ENCODE measurements around the gene TNFRSF18.

Gene TNFRSF18

GRCh38 chr1:1205769-1206375 is 520 bp downstream of the TNFRSF18 start:
- Histone ChIP-seq H3K9me3 (no peaks in the 10 kb centered on the region), H3K4me3 (peak overlapping the region; percentile 62), H3K4me2 (peak overlapping the region; percentile 99), H4K20me1 (peaks cover 24% of the 10 kb centered on the region), H3K27ac (peak overlapping the region; percentile 44), H3K27me3 (peaks cover 29% of the 10 kb centered on the region), H3K36me3 (no peaks in the 10 kb centered on the region), H3K9ac (peak overlapping the region; percentile 63), H3K4me1 (peaks cover 62% of the 10 kb centered on the region)
- no peak for TF ChIP-seq Cebpa-rat (IDR thresholded peaks at IDR 0.05)

GRCh38 chr1:1204998-1205768 is 1.2 kb downstream of the TNFRSF18 start:
- H3K4me3 ChIP-seq, result peak overlapping the region; percentile 62
- peaks cover 62% of the 10 kb centered on the region for H3K4me1 ChIP-seq
- H3K27me3 ChIP-seq, result peaks cover 35% of the 10 kb centered on the region
- peak overlapping the region; percentile 44; the same call in 1 of the 2 replicates for H3K27ac ChIP-seq
- peaks cover 24% of the 10 kb centered on the region for H4K20me1 ChIP-seq
- H3K9me3 ChIP-seq, result no peaks in the 10 kb centered on the region
- H3K4me2 ChIP-seq, result peak overlapping the region; percentile 99
- peak overlapping the region; percentile 63; the same call in 1 of the 2 replicates for H3K9ac ChIP-seq
- no peak for TF ChIP-seq Cebpa-rat (IDR thresholded peaks at IDR 0.05)
- H3K36me3 ChIP-seq, result no peaks in the 10 kb centered on the region

GRCh38 chr1:1204425-1204920 is 1.9 kb downstream of the TNFRSF18 start:
- no peak overlapping the region for H3K27ac ChIP-seq
- no peak for TF ChIP-seq Cebpa-rat (IDR thresholded peaks at IDR 0.05)
- H3K4me1 ChIP-seq, result peaks cover 62% of the 10 kb centered on the region
- no peak overlapping the region for H3K9ac ChIP-seq
- peaks cover 24% of the 10 kb centered on the region for H4K20me1 ChIP-seq
- no peaks in the 10 kb centered on the region for H3K9me3 ChIP-seq
- H3K4me3 ChIP-seq, result no peak overlapping the region
- peak overlapping the region; percentile 99 for H3K4me2 ChIP-seq
- peaks cover 37% of the 10 kb centered on the region for H3K27me3 ChIP-seq
- H3K36me3 ChIP-seq, result no peaks in the 10 kb centered on the region

- no peaks in the 10 kb centered on the region for H3K36me3 ChIP-seq
- H3K4me3 ChIP-seq, result no peak overlapping the region
- no peak overlapping the region for H3K27ac ChIP-seq
- peaks cover 37% of the 10 kb centered on the region for H3K27me3 ChIP-seq
- H4K20me1 ChIP-seq, result peaks cover 19% of the 10 kb centered on the region
- TF ChIP-seq Cebpa-rat (IDR thresholded peaks at IDR 0.05), result no peak
- no peak overlapping the region for H3K4me2 ChIP-seq
- peaks cover 57% of the 10 kb centered on the region for H3K4me1 ChIP-seq
- H3K9ac ChIP-seq, result no peak overlapping the region
- no peaks in the 10 kb centered on the region for H3K9me3 ChIP-seq
Measured at GRCh38 chr1:1203561-1204424, 2.6 kb downstream of the TNFRSF18 start.

- Histone ChIP-seq H3K4me1 (peaks cover 56% of the 10 kb centered on the region), H3K27ac (no peak overlapping the region), H3K27me3 (peaks cover 37% of the 10 kb centered on the region), H3K36me3 (no peaks in the 10 kb centered on the region), H3K9ac (no peak overlapping the region), H3K9me3 (no peaks in the 10 kb centered on the region), H3K4me3 (no peak overlapping the region), H4K20me1 (peaks cover 16% of the 10 kb centered on the region), H3K4me2 (no peak overlapping the region)
- no peak for TF ChIP-seq Cebpa-rat (IDR thresholded peaks at IDR 0.05)
Measured at GRCh38 chr1:1202831-1203560, 3.4 kb downstream of the TNFRSF18 start.

GRCh38 chr1:1200876-1201810 is 5.2 kb downstream of the TNFRSF18 start:
- Histone ChIP-seq H3K4me1 (peaks cover 42% of the 10 kb centered on the region), H3K27me3 (peaks cover 25% of the 10 kb centered on the region; the same call in 1 of the 2 replicates), H3K4me2 (peak overlapping the region; percentile 95), H3K9ac (peak overlapping the region; percentile 57; the same call in 1 of the 2 replicates), H3K27ac (no peak overlapping the region), H4K20me1 (peaks cover 14% of the 10 kb centered on the region), H3K4me3 (peak overlapping the region; percentile 64), H3K36me3 (no peaks in the 10 kb centered on the region), H3K9me3 (no peaks in the 10 kb centered on the region)
- no peak for TF ChIP-seq Cebpa-rat (IDR thresholded peaks at IDR 0.05)

GRCh38 chr1:1199961-1200875 is 6.2 kb downstream of the TNFRSF18 start:
- Histone ChIP-seq H3K9me3 (peaks cover 5% of the 10 kb centered on the region; the same call in 1 of the 2 replicates), H3K4me3 (peak overlapping the region; percentile 64), H3K4me2 (peak overlapping the region; percentile 95), H3K27me3 (peaks cover 16% of the 10 kb centered on the region; the same call in 1 of the 2 replicates), H3K9ac (no peak overlapping the region), H3K36me3 (no peaks in the 10 kb centered on the region), H3K27ac (no peak overlapping the region), H4K20me1 (peaks cover 5% of the 10 kb centered on the region; the same call in 1 of the 2 replicates), H3K4me1 (peaks cover 33% of the 10 kb centered on the region)
- no peak for TF ChIP-seq Cebpa-rat (IDR thresholded peaks at IDR 0.05)
